GM23338 (cell line): ENCODE data around the gene PRM3. TPM values are rescaled to one million over a fixed set of nuclear protein-coding genes. Genes with fewer than 3 reads are reported as not detected.

ENCODE experiments used
- ATAC-seq: fragments of 200-7000 bp; cut with Tn5 transposase; 3 replicates; pipeline ENCODE4 v1.9.1; 2020
- DNase-seq: peaks from one replicate; pipeline ENCODE4 v3.0.0-alpha.2; 2015; ENCODE audit warnings: low spot score
- H2AFZ ChIP-seq: fragments of 200-600 bp; sonication (generic); 2 replicates; pipeline ENCODE4 v1.8.0; 2016; ENCODE audit warnings: antibody characterized with exemption, mild to moderate bottlenecking, moderate library complexity
- H3F3A ChIP-seq: fragments of 200-600 bp; sonication (generic); replicated peaks from 2 replicates; pipeline ENCODE4 v1.8.0; 2017; ENCODE audit warnings: antibody characterized with exemption, mixed run types, low read depth
- H3K27ac ChIP-seq: fragments of 200-600 bp; sonication (generic); 2 replicates; pipeline ENCODE4 v1.6.1; 2016; ENCODE audit warnings: low read depth
- H3K27me3 ChIP-seq: fragments of 200-600 bp; sonication (generic); 2 replicates; pipeline ENCODE4 v1.8.0; 2016; ENCODE audit warnings: mild to moderate bottlenecking, mixed run types, moderate library complexity; ENCODE audit not compliant: insufficient read depth
- H3K36me3 ChIP-seq: fragments of 200-600 bp; sonication (generic); 2 replicates; pipeline ENCODE4 v1.8.0; 2016; ENCODE audit warnings: mild to moderate bottlenecking; ENCODE audit not compliant: insufficient read depth
- H3K4me1 ChIP-seq: fragments of 200-600 bp; sonication (generic); 2 replicates; pipeline ENCODE4 v1.8.0; 2016; ENCODE audit warnings: mild to moderate bottlenecking, moderate library complexity; ENCODE audit not compliant: insufficient read depth
- H3K4me2 ChIP-seq: fragments of 200-600 bp; sonication (generic); 2 replicates; pipeline ENCODE4 v1.7.1; 2017; ENCODE audit warnings: mixed run types
- H3K4me3 ChIP-seq: fragments of 200-600 bp; sonication (generic); 2 replicates; pipeline ENCODE4 v1.6.1; 2016; ENCODE audit warnings: mixed run types
- H3K79me2 ChIP-seq: fragments of 200-600 bp; sonication (generic); replicated peaks from 2 replicates; pipeline ENCODE4 v1.8.0; 2017; ENCODE audit warnings: mild to moderate bottlenecking; ENCODE audit not compliant: insufficient read depth
- H3K9me2 ChIP-seq: fragments of 200-600 bp; sonication (generic); 2 replicates; pipeline ENCODE4 v1.8.0; 2017; ENCODE audit not compliant: insufficient read depth
- H4K20me1 ChIP-seq: fragments of 200-600 bp; sonication (generic); replicated peaks from 2 replicates; pipeline ENCODE4 v1.8.0; 2017; ENCODE audit warnings: mild to moderate bottlenecking; ENCODE audit not compliant: insufficient read depth
- H3K27ac Mint-ChIP-seq: 2 replicates; pipeline ENCODE4 v1.8.0; 2020; ENCODE audit warnings: inconsistent platforms, mild to moderate bottlenecking, moderate library complexity, mixed read lengths
- H3K27me3 Mint-ChIP-seq: 3 replicates; pipeline ENCODE4 v1.8.0; 2022; ENCODE audit warnings: low read depth, mild to moderate bottlenecking, moderate library complexity, mixed read lengths, inconsistent platforms; ENCODE audit not compliant: insufficient read depth, poor library complexity
- H3K36me3 Mint-ChIP-seq: 3 replicates; pipeline ENCODE4 v1.8.0; 2021; ENCODE audit warnings: low read depth, mild to moderate bottlenecking, inconsistent platforms, moderate library complexity, mixed read lengths
- H3K4me1 Mint-ChIP-seq: 3 replicates; pipeline ENCODE4 v1.8.0; 2020; ENCODE audit warnings: mild to moderate bottlenecking, inconsistent platforms, mixed read lengths
- H3K4me3 Mint-ChIP-seq: 3 replicates; pipeline ENCODE4 v1.8.0; 2021; ENCODE audit warnings: moderate library complexity, mild to moderate bottlenecking, inconsistent platforms, mixed read lengths
- H3K9me3 Mint-ChIP-seq: 3 replicates; pipeline ENCODE4 v1.8.0; 2020; ENCODE audit warnings: moderate library complexity, mild to moderate bottlenecking, inconsistent platforms, mixed read lengths
- CREB1 ChIP-seq: fragments of 250-450 bp; sonication (Bioruptor Pico); IDR thresholded peaks from 2 replicates; pipeline ENCODE4 v1.5.0; 2020; ENCODE audit warnings: low read depth, mild to moderate bottlenecking, moderate library complexity
- EZH2 ChIP-seq: fragments of 200-600 bp; sonication (generic); IDR thresholded peaks from one replicate; pipeline ENCODE4 v1.8.0; 2017; ENCODE audit warnings: antibody characterized with exemption, mild to moderate bottlenecking, low read depth; ENCODE audit not compliant: unreplicated experiment
- EZH2phosphoT487 ChIP-seq: fragments of 200-600 bp; sonication (generic); IDR thresholded peaks from one replicate; pipeline ENCODE4 v1.8.1; 2018; ENCODE audit warnings: antibody characterized with exemption; ENCODE audit not compliant: unreplicated experiment
- JUNB ChIP-seq: IDR thresholded peaks from one replicate; pipeline ENCODE4 v1.6.1; 2016; ENCODE audit warnings: antibody characterized with exemption; ENCODE audit not compliant: unreplicated experiment
- NANOG ChIP-seq: IDR thresholded peaks from 2 replicates; pipeline ENCODE4 v1.6.1; 2016; ENCODE audit warnings: antibody characterized with exemption, borderline replicate concordance
- POLR2AphosphoS5 ChIP-seq: IDR thresholded peaks from 2 replicates; pipeline ENCODE4 v1.6.1; 2016; ENCODE audit warnings: antibody characterized with exemption, low read depth
- REST ChIP-seq: IDR thresholded peaks from one replicate; pipeline ENCODE4 v1.6.1; 2018; ENCODE audit warnings: antibody characterized with exemption; ENCODE audit not compliant: unreplicated experiment
- STAT1 ChIP-seq: IDR thresholded peaks from one replicate; pipeline ENCODE4 v1.6.1; 2016; ENCODE audit warnings: antibody characterized with exemption; ENCODE audit not compliant: unreplicated experiment
- ZNF114 ChIP-seq: fragments of 250-450 bp; sonication (Bioruptor Pico); IDR thresholded peaks from 2 replicates; pipeline ENCODE4 v1.5.0; 2020; ENCODE audit warnings: mild to moderate bottlenecking, moderate library complexity
- ZNF331 ChIP-seq: fragments of 250-450 bp; sonication (Bioruptor Pico); IDR thresholded peaks from 2 replicates; pipeline ENCODE4 v1.5.0; 2020; ENCODE audit warnings: low read depth, mild to moderate bottlenecking, moderate library complexity
- polyA plus RNA-seq: library from polyadenylated mRNA; unstranded; fragments of >200 nt; fragmentation: Nextera tagmentation; extraction: Ambion mirVana; gene quantifications from 2 replicates; pipeline ENCODE4 v1.2.1, GENCODE V29; 2016
- total RNA-seq: library from RNA; depleted of rRNA; stranded (reverse); fragments of >200 nt; shearing (Covaris generic); gene quantifications from 2 replicates; pipeline ENCODE4 v1.2.3, GENCODE V29; 2014
- TF ChIP-seq, protein P1 (sequence below): IDR thresholded peaks from 2 replicates; pipeline ENCODE4 v1.6.1; 2016; ENCODE audit warnings: antibody characterized with exemption
- TF ChIP-seq, protein P2 (sequence below): fragments of 250-450 bp; sonication (Bioruptor Pico); IDR thresholded peaks from 2 replicates; pipeline ENCODE4 v1.5.0; 2020; ENCODE audit warnings: mild to moderate bottlenecking, moderate library complexity
- TF ChIP-seq, protein P3 (sequence below), 2 experiments: fragments of 200-600 bp in 1 of 2; sonication (generic) in 1 of 2; conservative IDR thresholded peaks; 2 replicates each; pipeline versions ENCODE4 v1.5.1 to v1.6.1; 2016 to 2017; ENCODE audit warnings: antibody characterized with exemption in 2 of 2, low read depth in 2 of 2, mild to moderate bottlenecking in 2 of 2, moderate library complexity in 1 of 2

PRM3 gene
- total and polyA plus RNA-seq, 2 experiments from 2014 or later, result not detected

GRCh38 chr16:11313493-11314308 is 40.3 kb upstream of the PRM3 start:
- H3K27ac ChIP-seq, result peak overlapping the region; percentile 100
- H3K27ac Mint-ChIP-seq, result peak overlapping the region; percentile 97

More at GRCh38 chr16:11313493-11314308, 40.3 kb upstream of the PRM3 start:
- Histone ChIP-seq H3K4me1 (peaks cover 59% of the 10 kb centered on the region), H4K20me1 (no peaks in the 10 kb centered on the region), H3K4me2 (peak overlapping the region; percentile 42), H3F3A (peaks cover 39% of the 10 kb centered on the region), H3K36me3 (no peaks in the 10 kb centered on the region; the same call in 1 of the 2 replicates), H2AFZ (no peak overlapping the region), H3K9me2 (no peaks in the 10 kb centered on the region; the same call in 1 of the 2 replicates), H3K27me3 (no peaks in the 10 kb centered on the region), H3K79me2 (peaks cover 6% of the 10 kb centered on the region; the same call in 1 of the 2 replicates), H3K4me3 (peak overlapping the region; percentile 20; the same call in 1 of the 2 replicates)
- peak overlapping the region; percentile 57; the same call in 2 of the 3 replicates for H3K4me3 Mint-ChIP-seq
- H3K9me3 Mint-ChIP-seq, result no peaks in the 10 kb centered on the region
- no peak for ATAC-seq
- DNase-seq, result no peak
- peaks cover 52% of the 10 kb centered on the region for H3K4me1 Mint-ChIP-seq
- peaks cover 5% of the 10 kb centered on the region for H3K36me3 Mint-ChIP-seq
- TF ChIP-seq EZH2phosphoT487 (no peak), NANOG (no peak), EZH2 (no peak), JUNB (no peak), ZNF114 (CRISPR knock-in tag) (no peak), ZNF331 (CRISPR knock-in tag) (no peak), STAT1 (no peak), REST (no peak), POLR2AphosphoS5 (no peak; the same call in 1 of the 2 replicates), CREB1 (CRISPR knock-in tag) (no peak)
- TF ChIP-seq, protein P1, sequence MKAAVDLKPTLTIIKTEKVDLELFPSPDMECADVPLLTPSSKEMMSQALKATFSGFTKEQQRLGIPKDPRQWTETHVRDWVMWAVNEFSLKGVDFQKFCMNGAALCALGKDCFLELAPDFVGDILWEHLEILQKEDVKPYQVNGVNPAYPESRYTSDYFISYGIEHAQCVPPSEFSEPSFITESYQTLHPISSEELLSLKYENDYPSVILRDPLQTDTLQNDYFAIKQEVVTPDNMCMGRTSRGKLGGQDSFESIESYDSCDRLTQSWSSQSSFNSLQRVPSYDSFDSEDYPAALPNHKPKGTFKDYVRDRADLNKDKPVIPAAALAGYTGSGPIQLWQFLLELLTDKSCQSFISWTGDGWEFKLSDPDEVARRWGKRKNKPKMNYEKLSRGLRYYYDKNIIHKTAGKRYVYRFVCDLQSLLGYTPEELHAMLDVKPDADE, result no peak
- TF ChIP-seq, protein P2, sequence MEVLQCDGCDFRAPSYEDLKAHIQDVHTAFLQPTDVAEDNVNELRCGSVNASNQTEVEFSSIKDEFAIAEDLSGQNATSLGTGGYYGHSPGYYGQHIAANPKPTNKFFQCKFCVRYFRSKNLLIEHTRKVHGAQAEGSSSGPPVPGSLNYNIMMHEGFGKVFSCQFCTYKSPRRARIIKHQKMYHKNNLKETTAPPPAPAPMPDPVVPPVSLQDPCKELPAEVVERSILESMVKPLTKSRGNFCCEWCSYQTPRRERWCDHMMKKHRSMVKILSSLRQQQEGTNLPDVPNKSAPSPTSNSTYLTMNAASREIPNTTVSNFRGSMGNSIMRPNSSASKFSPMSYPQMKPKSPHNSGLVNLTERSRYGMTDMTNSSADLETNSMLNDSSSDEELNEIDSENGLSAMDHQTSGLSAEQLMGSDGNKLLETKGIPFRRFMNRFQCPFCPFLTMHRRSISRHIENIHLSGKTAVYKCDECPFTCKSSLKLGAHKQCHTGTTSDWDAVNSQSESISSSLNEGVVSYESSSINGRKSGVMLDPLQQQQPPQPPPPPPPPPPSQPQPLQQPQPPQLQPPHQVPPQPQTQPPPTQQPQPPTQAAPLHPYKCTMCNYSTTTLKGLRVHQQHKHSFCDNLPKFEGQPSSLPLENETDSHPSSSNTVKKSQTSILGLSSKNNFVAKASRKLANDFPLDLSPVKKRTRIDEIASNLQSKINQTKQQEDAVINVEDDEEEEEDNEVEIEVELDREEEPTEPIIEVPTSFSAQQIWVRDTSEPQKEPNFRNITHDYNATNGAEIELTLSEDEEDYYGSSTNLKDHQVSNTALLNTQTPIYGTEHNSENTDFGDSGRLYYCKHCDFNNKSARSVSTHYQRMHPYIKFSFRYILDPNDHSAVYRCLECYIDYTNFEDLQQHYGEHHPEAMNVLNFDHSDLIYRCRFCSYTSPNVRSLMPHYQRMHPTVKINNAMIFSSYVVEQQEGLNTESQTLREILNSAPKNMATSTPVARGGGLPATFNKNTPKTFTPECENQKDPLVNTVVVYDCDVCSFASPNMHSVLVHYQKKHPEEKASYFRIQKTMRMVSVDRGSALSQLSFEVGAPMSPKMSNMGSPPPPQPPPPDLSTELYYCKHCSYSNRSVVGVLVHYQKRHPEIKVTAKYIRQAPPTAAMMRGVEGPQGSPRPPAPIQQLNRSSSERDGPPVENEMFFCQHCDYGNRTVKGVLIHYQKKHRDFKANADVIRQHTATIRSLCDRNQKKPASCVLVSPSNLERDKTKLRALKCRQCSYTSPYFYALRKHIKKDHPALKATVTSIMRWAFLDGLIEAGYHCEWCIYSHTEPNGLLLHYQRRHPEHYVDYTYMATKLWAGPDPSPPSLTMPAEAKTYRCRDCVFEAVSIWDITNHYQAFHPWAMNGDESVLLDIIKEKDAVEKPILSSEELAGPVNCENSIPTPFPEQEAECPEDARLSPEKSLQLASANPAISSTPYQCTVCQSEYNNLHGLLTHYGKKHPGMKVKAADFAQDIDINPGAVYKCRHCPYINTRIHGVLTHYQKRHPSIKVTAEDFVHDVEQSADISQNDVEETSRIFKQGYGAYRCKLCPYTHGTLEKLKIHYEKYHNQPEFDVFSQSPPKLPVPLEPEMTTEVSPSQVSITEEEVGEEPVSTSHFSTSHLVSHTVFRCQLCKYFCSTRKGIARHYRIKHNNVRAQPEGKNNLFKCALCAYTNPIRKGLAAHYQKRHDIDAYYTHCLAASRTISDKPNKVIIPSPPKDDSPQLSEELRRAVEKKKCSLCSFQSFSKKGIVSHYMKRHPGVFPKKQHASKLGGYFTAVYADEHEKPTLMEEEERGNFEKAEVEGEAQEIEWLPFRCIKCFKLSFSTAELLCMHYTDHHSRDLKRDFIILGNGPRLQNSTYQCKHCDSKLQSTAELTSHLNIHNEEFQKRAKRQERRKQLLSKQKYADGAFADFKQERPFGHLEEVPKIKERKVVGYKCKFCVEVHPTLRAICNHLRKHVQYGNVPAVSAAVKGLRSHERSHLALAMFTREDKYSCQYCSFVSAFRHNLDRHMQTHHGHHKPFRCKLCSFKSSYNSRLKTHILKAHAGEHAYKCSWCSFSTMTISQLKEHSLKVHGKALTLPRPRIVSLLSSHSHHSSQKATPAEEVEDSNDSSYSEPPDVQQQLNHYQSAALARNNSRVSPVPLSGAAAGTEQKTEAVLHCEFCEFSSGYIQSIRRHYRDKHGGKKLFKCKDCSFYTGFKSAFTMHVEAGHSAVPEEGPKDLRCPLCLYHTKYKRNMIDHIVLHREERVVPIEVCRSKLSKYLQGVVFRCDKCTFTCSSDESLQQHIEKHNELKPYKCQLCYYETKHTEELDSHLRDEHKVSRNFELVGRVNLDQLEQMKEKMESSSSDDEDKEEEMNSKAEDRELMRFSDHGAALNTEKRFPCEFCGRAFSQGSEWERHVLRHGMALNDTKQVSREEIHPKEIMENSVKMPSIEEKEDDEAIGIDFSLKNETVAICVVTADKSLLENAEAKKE (CRISPR knock-in tag), result no peak
- TF ChIP-seq, protein P3, sequence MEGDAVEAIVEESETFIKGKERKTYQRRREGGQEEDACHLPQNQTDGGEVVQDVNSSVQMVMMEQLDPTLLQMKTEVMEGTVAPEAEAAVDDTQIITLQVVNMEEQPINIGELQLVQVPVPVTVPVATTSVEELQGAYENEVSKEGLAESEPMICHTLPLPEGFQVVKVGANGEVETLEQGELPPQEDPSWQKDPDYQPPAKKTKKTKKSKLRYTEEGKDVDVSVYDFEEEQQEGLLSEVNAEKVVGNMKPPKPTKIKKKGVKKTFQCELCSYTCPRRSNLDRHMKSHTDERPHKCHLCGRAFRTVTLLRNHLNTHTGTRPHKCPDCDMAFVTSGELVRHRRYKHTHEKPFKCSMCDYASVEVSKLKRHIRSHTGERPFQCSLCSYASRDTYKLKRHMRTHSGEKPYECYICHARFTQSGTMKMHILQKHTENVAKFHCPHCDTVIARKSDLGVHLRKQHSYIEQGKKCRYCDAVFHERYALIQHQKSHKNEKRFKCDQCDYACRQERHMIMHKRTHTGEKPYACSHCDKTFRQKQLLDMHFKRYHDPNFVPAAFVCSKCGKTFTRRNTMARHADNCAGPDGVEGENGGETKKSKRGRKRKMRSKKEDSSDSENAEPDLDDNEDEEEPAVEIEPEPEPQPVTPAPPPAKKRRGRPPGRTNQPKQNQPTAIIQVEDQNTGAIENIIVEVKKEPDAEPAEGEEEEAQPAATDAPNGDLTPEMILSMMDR (conservative IDR thresholded peaks at IDR 0.05; ENCODE audit: low read depth in 2 of 2), result no peak
- peaks cover 17% of the 10 kb centered on the region for H3K27me3 Mint-ChIP-seq
